GM13976 (cell line): ENCODE results near the gene NCK2.

Experiments
- DNase-seq: peaks from one replicate; pipeline ENCODE4 v3.0.0; 2012; ENCODE audit warnings: low spot score
- CTCF ChIP-seq: IDR thresholded peaks from 2 replicates; pipeline ENCODE4 v1.5.1; 2012; ENCODE audit warnings: borderline replicate concordance, mild to moderate bottlenecking; ENCODE audit not compliant: insufficient read depth; ENCODE audit errors: extremely low read depth, missing control alignments, control extremely low read depth
- in situ Hi-C: fragments of 300-500 bp; cut with MboI; formaldehyde crosslinking; loops from one replicate; pipeline ENCODE4 v1.12.0; 2022; ENCODE audit warnings: low sequenced_read_pairs, mixed read lengths, inconsistent platforms; ENCODE audit not compliant: unreplicated experiment

The NCK2 gene

GRCh38 chr2:105935063-105935462, 190.4 kb downstream of the NCK2 start:
- no peak for TF ChIP-seq CTCF
- no peak for DNase-seq
- in situ Hi-C loops: no loop called here

- no peak for DNase-seq
- in situ Hi-C loops: no loop called here
- no peak for TF ChIP-seq CTCF
These were observed 192.2 kb downstream of the NCK2 start for GRCh38 chr2:105936954-105937353.

- no peak for TF ChIP-seq CTCF
- in situ Hi-C loops: no loop called here
- no peak for DNase-seq
These were observed 192.9 kb downstream of the NCK2 start for GRCh38 chr2:105937498-105938097.
